K562 (cell line): ENCODE data around the gene OBSL1. TPM values are rescaled to one million over a fixed set of nuclear protein-coding genes. Genes with fewer than 3 reads are reported as not detected.

Source experiments
- ATF2 ChIP-seq: sonication (generic); formaldehyde crosslinking; IDR thresholded peaks from 2 replicates; pipeline ENCODE4 v1.8.1; 2022; ENCODE audit warnings: missing genetic modification reagents
- EHMT2 ChIP-seq: fragments of 450-650 bp; IDR thresholded peaks from 2 replicates; pipeline ENCODE4 v1.6.1; 2018; ENCODE audit warnings: antibody characterized with exemption
- GATA2 ChIP-seq: sonication (generic); formaldehyde crosslinking; IDR thresholded peaks from 2 replicates; pipeline ENCODE4 v1.4.0; 2020; ENCODE audit warnings: mild to moderate bottlenecking, missing genetic modification reagents
- HDAC2 ChIP-seq: fragments of 450-650 bp; IDR thresholded peaks from 2 replicates; pipeline ENCODE4 v1.6.1; 2016; ENCODE audit warnings: mild to moderate bottlenecking
- HLTF ChIP-seq: fragments of 450-650 bp; IDR thresholded peaks from 2 replicates; pipeline ENCODE4 v1.6.1; 2016
- IRF1 ChIP-seq: sonication (generic); formaldehyde crosslinking; IDR thresholded peaks from 2 replicates; pipeline ENCODE4 v1.8.0; 2022; ENCODE audit warnings: missing genetic modification reagents, mild to moderate bottlenecking, borderline replicate concordance
- MYNN ChIP-seq, 2 experiments: sonication (generic); formaldehyde crosslinking in 1 of 2; IDR thresholded peaks; 2 replicates each; pipeline versions ENCODE4 v1.5.0 to v1.6.1; 2016 to 2020; ENCODE audit warnings: antibody characterized with exemption in 1 of 2, missing genetic modification reagents in 1 of 2
- NFYB ChIP-seq: IDR thresholded peaks from 2 replicates; pipeline ENCODE4 v1.6.1; 2011; ENCODE audit warnings: mild to moderate bottlenecking, moderate library complexity; ENCODE audit not compliant: insufficient read length; ENCODE audit errors: extremely low read depth
- PHTF2 ChIP-seq: fragments of 250-450 bp; sonication (Bioruptor Pico); IDR thresholded peaks from 2 replicates; pipeline ENCODE4 v1.5.0; 2021; ENCODE audit warnings: mild to moderate bottlenecking
- POLR2A ChIP-seq: fragments of 450-650 bp; conservative IDR thresholded peaks from 2 replicates; pipeline ENCODE4 v1.6.1; 2016
- RCOR1 ChIP-seq, 2 experiments: IDR thresholded peaks; 2 replicates each; pipeline ENCODE4 v1.6.1; 2012; ENCODE audit warnings: low read depth in 2 of 2, low read length in 2 of 2, borderline replicate concordance in 1 of 2, improper control_type of control experiment in 1 of 2
- SNAPC5 ChIP-seq: fragments of 250-450 bp; sonication (Bioruptor Pico); IDR thresholded peaks from 2 replicates; pipeline ENCODE4 v1.8.0; 2021; ENCODE audit warnings: moderate library complexity, mild to moderate bottlenecking, inconsistent platforms
- TEAD1 ChIP-seq, 2 experiments: fragments of 450-650 bp in 1 of 2; sonication (generic) in 1 of 2; formaldehyde crosslinking; IDR thresholded peaks; 2 replicates each; pipeline versions ENCODE4 v1.4.0 to v1.8.0; 2020 to 2022; ENCODE audit warnings: mild to moderate bottlenecking in 2 of 2, missing genetic modification reagents in 1 of 2
- UBTF ChIP-seq, 2 experiments: IDR thresholded peaks; 2 replicates each; pipeline ENCODE4 v1.6.1; 2012; ENCODE audit warnings: improper control_type of control experiment in 2 of 2, low read depth in 2 of 2, low read length in 2 of 2, borderline replicate concordance in 1 of 2
- ZNF143 ChIP-seq: sonication (generic); formaldehyde crosslinking; IDR thresholded peaks from 2 replicates; pipeline ENCODE4 v1.9.0; 2022; ENCODE audit warnings: mild to moderate bottlenecking, missing genetic modification reagents
- ZNF311 ChIP-seq: fragments of 250-450 bp; sonication (Bioruptor Pico); IDR thresholded peaks from 2 replicates; pipeline ENCODE4 v1.4.0; 2020; ENCODE audit warnings: mild to moderate bottlenecking, moderate library complexity
- polyA plus RNA-seq, 8 experiments: library from polyadenylated mRNA; depleted of rRNA in 4 of 8; stranded (reverse) in 5 of 8; unstranded in 3 of 8; fragments of >200 nt; fragmentation: Nextera tagmentation in 2 of 8; fragmentation: Illumina TruSeq in 1 of 8; extraction: Ambion mirVana in 2 of 8; extraction: Trizol in 1 of 8; gene quantifications; 2 replicates each; pipeline versions ENCODE4 v1.2.1 to v1.2.3, GENCODE V29; 2011 to 2014; ENCODE audit warnings: inconsistent platforms in 1 of 8, missing spikeins in 1 of 8
- total RNA-seq, 7 experiments: library from RNA; depleted of rRNA in 6 of 7; stranded (reverse); fragments of >200 nt in 6 of 7; fragmentation: Illumina TruSeq in 2 of 7; extraction: Trizol in 2 of 7; gene quantifications; 2 replicates each; pipeline versions ENCODE4 v1.2.1 to v1.2.3, GENCODE V29; 2011 to 2021; ENCODE audit warnings: low replicate concordance in 1 of 7

Gene OBSL1
- total and polyA plus RNA-seq, 9 of the 15 experiments (the other 6 are each of a cell fraction or from before 2014, with no cell fraction given) = 1.2 to 26.6 (median 8.6) TPM

GRCh38 chr2:219514196-219514761 lies 57.1 kb downstream of the OBSL1 start, which contains the start of gene ASIC4 (continued):
- TF ChIP-seq NFYB (no peak), IRF1 (CRISPR knock-in tag) (no peak), MYNN (IDR thresholded peaks at IDR 0.05) (peak; percentile 71), MYNN (CRISPR knock-in tag; IDR thresholded peaks at IDR 0.05) (no peak), HLTF (peak; percentile 76; the same call in 1 of the 2 replicates), PHTF2 (CRISPR knock-in tag) (no peak), EHMT2 (no peak), POLR2A (no peak), RCOR1 (IDR thresholded peaks at IDR 0.05; ENCODE audit: borderline replicate concordance in 1 of 2, low read depth in 2 of 2, low read length in 2 of 2) (peak; percentile 45 to 92; a peak in 2 of 4 replicates), TEAD1 (CRISPR knock-in tag; IDR thresholded peaks at IDR 0.05) (peak; percentile 41 to 64; a peak in 2 of 4 replicates), ZNF311 (no peak), ZNF143 (CRISPR knock-in tag) (no peak), GATA2 (CRISPR knock-in tag) (peak; percentile 97), SNAPC5 (CRISPR knock-in tag) (no peak), UBTF (IDR thresholded peaks at IDR 0.05; ENCODE audit: borderline replicate concordance in 1 of 2, low read depth in 2 of 2, low read length in 2 of 2) (peak; percentile 49 to 91; a peak in 3 of 4 replicates), HDAC2 (peak; percentile 81), ATF2 (CRISPR knock-in tag) (no peak)
